ENCODE measurements around the gene TPRX1. TPM values are rescaled to one million over a fixed set of nuclear protein-coding genes. Genes with fewer than 3 reads are reported as not detected.
"Not testable (repeated sequence)": the region's sequence is repeated elsewhere in the genome, so short reads cannot be mapped to it uniquely, and the experiment has no call there.

The TPRX1 gene
- polyA plus RNA-seq, 3 donors: not detected

DNA sequence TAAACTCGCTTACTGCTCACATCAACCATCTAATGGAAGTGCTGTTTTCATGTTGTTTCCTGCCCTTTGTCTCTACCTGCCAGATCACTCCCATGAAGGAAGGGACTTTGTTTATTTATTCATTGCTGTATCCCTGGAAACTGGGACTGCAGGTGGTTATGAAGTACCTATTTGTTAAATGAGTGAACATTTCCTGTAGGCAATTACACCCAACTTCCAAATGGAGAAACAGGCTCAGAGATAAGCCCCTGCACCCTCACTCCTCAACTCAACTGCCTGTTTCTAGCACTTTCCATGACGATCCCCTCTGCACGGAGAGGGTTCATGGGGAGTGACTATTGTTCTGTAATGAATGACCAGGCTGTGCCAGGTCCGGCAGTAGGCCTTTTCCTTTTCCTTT, 27.8 kb downstream of the TPRX1 start:
- intact Hi-C loops (cut with micrococcal nuclease): no loop called here
- Histone ChIP-seq H3K9me3 (replicated peaks in 1 of 2; ENCODE audit: control insufficient read depth in 1 of 2, insufficient read depth in 1 of 2, low read length in 2 of 2) (no peaks in the 10 kb centered on the region), H3K79me2 (ENCODE audit: insufficient read depth, low read length) (peaks cover 13% of the 10 kb centered on the region), H3K4me2 (replicated peaks; ENCODE audit: extremely low read depth, low read length, poor library complexity, severe bottlenecking) (no peak overlapping the region), H3K27me3 (ENCODE audit: control insufficient read depth in 2 of 2, insufficient read depth in 2 of 2, low read length in 2 of 2) (no peaks in the 10 kb centered on the region), H4K20me1 (ENCODE audit: insufficient read depth, low read length) (no peaks in the 10 kb centered on the region), H3K9ac (ENCODE audit: insufficient read depth, low read length, poor library complexity, severe bottlenecking) (no peak overlapping the region), H3K4me3 (replicated peaks in 1 of 3; ENCODE audit: low read depth in 2 of 3, low read length in 3 of 3) (no peak overlapping the region), H2AFZ (ENCODE audit: insufficient read depth, low read depth, low read length, poor library complexity, severe bottlenecking) (no peak overlapping the region), H3K27ac (ENCODE audit: low read depth in 1 of 2, low read length in 2 of 2) (no peak overlapping the region), H3K4me1 (ENCODE audit: control insufficient read depth in 1 of 2, insufficient read depth in 2 of 2, low read length in 2 of 2) (peaks cover 15 to 25% of the 10 kb centered on the region in 2 donors), H3K36me3 (replicated peaks in 1 of 2; ENCODE audit: control insufficient read depth in 1 of 2, insufficient read depth in 2 of 2, low read length in 2 of 2) (peaks cover 7 to 11% of the 10 kb centered on the region in 2 donors)
- Mint-ChIP-seq H3K27me3 (ENCODE audit: low read depth in 3 of 3) (peaks cover 0 to 11% (median 4%) of the 10 kb centered on the region in 3 donors), H3K9me3 (peaks cover 0 to 1% (median 0%) of the 10 kb centered on the region in 7 donors), H3K4me1 (peaks cover 23% of the 10 kb centered on the region), H3K36me3 (peaks cover 7 to 8% of the 10 kb centered on the region in 2 donors), H3K4me3 (no peak overlapping the region), H3K27ac (no peak overlapping the region)
- DNase-seq: no peak
- TF ChIP-seq, protein P1, sequence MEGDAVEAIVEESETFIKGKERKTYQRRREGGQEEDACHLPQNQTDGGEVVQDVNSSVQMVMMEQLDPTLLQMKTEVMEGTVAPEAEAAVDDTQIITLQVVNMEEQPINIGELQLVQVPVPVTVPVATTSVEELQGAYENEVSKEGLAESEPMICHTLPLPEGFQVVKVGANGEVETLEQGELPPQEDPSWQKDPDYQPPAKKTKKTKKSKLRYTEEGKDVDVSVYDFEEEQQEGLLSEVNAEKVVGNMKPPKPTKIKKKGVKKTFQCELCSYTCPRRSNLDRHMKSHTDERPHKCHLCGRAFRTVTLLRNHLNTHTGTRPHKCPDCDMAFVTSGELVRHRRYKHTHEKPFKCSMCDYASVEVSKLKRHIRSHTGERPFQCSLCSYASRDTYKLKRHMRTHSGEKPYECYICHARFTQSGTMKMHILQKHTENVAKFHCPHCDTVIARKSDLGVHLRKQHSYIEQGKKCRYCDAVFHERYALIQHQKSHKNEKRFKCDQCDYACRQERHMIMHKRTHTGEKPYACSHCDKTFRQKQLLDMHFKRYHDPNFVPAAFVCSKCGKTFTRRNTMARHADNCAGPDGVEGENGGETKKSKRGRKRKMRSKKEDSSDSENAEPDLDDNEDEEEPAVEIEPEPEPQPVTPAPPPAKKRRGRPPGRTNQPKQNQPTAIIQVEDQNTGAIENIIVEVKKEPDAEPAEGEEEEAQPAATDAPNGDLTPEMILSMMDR (IDR thresholded peaks at IDR 0.05): no peak
- WGBS (ENCODE audit: insufficient coverage): 100% methylated on average over 1 of the region's 4 CpGs

DNA sequence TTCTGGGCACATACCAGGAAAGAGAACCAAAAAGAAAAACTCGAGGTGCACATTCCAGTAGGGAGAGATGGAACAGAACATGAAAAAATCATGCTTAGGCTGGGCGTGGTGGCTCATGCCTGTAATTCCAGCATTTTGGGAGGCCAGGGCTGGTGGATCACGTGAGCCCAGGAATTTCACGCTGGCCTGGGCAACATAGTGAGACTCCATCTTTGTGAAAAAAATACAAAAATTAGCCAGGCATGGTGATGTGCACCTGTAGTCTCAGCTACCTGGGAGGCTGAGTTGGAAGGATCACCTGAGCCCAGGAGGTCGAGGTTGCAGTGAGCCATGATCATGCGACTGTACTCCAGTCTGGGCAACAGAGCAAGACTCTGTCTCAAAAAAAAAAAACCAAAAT, 33.1 kb downstream of the TPRX1 start:
- H3K4me1 Mint-ChIP-seq; H3K4me1 ChIP-seq (ENCODE audit: control insufficient read depth in 1 of 2, insufficient read depth in 2 of 2, low read length in 2 of 2); H2AFZ ChIP-seq (ENCODE audit: insufficient read depth, low read depth, low read length, poor library complexity, severe bottlenecking); H3K4me3 ChIP-seq (replicated peaks in 1 of 3; ENCODE audit: low read depth in 2 of 3, low read length in 3 of 3); H3K36me3 ChIP-seq (replicated peaks in 1 of 2; ENCODE audit: control insufficient read depth in 1 of 2, insufficient read depth in 2 of 2, low read length in 2 of 2); H3K9ac ChIP-seq (ENCODE audit: insufficient read depth, low read length, poor library complexity, severe bottlenecking); H3K27ac ChIP-seq (ENCODE audit: low read depth in 1 of 2, low read length in 2 of 2); intact Hi-C loops (cut with micrococcal nuclease); H4K20me1 ChIP-seq (ENCODE audit: insufficient read depth, low read length); H3K9me3 Mint-ChIP-seq; H3K36me3 Mint-ChIP-seq; H3K4me3 Mint-ChIP-seq; H3K27me3 Mint-ChIP-seq (ENCODE audit: low read depth in 3 of 3); H3K9me3 ChIP-seq (replicated peaks in 1 of 2; ENCODE audit: control insufficient read depth in 1 of 2, insufficient read depth in 1 of 2, low read length in 2 of 2); DNase-seq; H3K79me2 ChIP-seq (ENCODE audit: insufficient read depth, low read length); H3K4me2 ChIP-seq (replicated peaks; ENCODE audit: extremely low read depth, low read length, poor library complexity, severe bottlenecking); H3K27ac Mint-ChIP-seq; H3K27me3 ChIP-seq (ENCODE audit: control insufficient read depth in 2 of 2, insufficient read depth in 2 of 2, low read length in 2 of 2): not testable (repeated sequence)
- 92% methylated on average over 6 of the region's 6 CpGs for WGBS (ENCODE audit: insufficient coverage)
